ENCODE data around the gene MACROD2. TPM values are rescaled to one million over a fixed set of nuclear protein-coding genes. Genes with fewer than 3 reads are reported as not detected.

Gene MACROD2
- total and polyA plus RNA-seq, 4 donors, result 0.66 to 10.5 (median 3.3) TPM

DNA sequence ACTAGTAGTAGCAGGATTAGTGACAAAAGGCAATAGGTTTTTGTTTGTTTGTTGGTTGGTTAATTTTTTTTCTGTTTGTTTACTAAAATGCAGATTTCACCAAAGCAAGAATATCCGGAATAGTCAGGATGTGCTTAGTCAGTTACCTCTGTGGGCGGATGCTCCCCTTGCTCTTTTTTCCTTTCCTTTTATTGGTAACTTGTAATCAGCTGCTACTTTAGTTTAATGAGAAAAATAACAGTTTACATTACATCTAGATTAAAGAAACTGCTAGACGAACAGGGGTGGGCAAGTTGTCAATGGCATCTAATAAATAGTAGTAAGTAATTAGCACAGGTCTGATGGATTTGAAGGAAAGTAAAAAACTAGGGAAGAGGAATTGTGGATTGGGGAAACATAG lies 989.0 kb downstream of the MACROD2 start:
- H3K4me1 ChIP-seq (ENCODE audit: control insufficient read depth in 4 of 4, insufficient read depth in 4 of 4, low read length in 3 of 4), result peaks cover 0 to 34% (median 23%) of the 10 kb centered on the region in 4 donors
- peak overlapping the region; percentile 53 to 93 for H3K27ac ChIP-seq (ENCODE audit: low read depth in 1 of 2, low read length in 2 of 2)
- 82% methylated on average over 3 of the region's 3 CpGs for WGBS
- DNase-seq (ENCODE audit: low spot score), result no peak
- no peak overlapping the region for H3K4me3 ChIP-seq (ENCODE audit: low read depth in 1 of 3, low read length in 3 of 3)
- TF ChIP-seq HNF4G (IDR thresholded peaks at IDR 0.05) (no peak), ZBTB33 (IDR thresholded peaks at IDR 0.05) (no peak), NR2F2 (IDR thresholded peaks at IDR 0.05) (no peak), TAF1 (conservative IDR thresholded peaks at IDR 0.05) (no peak), FOXA2 (IDR thresholded peaks at IDR 0.05) (no peak), SP1 (IDR thresholded peaks at IDR 0.05) (no peak), JUND (IDR thresholded peaks at IDR 0.05) (no peak), FOXA1 (IDR thresholded peaks at IDR 0.05) (no peak), ATF3 (IDR thresholded peaks at IDR 0.05) (no peak), GABPA (IDR thresholded peaks at IDR 0.05 in 1 of 2, conservative IDR thresholded peaks at IDR 0.05 in 1 of 2) (no peak), EGR1 (IDR thresholded peaks at IDR 0.05; ENCODE audit: low read depth in 2 of 2) (no peak), RXRA (IDR thresholded peaks at IDR 0.05) (no peak)
- TF ChIP-seq, protein P1, sequence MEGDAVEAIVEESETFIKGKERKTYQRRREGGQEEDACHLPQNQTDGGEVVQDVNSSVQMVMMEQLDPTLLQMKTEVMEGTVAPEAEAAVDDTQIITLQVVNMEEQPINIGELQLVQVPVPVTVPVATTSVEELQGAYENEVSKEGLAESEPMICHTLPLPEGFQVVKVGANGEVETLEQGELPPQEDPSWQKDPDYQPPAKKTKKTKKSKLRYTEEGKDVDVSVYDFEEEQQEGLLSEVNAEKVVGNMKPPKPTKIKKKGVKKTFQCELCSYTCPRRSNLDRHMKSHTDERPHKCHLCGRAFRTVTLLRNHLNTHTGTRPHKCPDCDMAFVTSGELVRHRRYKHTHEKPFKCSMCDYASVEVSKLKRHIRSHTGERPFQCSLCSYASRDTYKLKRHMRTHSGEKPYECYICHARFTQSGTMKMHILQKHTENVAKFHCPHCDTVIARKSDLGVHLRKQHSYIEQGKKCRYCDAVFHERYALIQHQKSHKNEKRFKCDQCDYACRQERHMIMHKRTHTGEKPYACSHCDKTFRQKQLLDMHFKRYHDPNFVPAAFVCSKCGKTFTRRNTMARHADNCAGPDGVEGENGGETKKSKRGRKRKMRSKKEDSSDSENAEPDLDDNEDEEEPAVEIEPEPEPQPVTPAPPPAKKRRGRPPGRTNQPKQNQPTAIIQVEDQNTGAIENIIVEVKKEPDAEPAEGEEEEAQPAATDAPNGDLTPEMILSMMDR (IDR thresholded peaks at IDR 0.05; ENCODE audit: low read depth, low read length, missing input control), result no peak
- no peaks in the 10 kb centered on the region for H3K27me3 ChIP-seq (ENCODE audit: control insufficient read depth in 4 of 4, insufficient read depth in 4 of 4, low read length in 3 of 4)
- H3K36me3 ChIP-seq (ENCODE audit: control insufficient read depth in 4 of 4, insufficient read depth in 3 of 4, low read depth in 1 of 4, low read length in 3 of 4), result no peaks in the 10 kb centered on the region
- H3K9ac ChIP-seq (ENCODE audit: low read depth in 1 of 2, low read length in 2 of 2), result no peak overlapping the region
- H3K9me3 ChIP-seq (ENCODE audit: control insufficient read depth in 4 of 4, low read length in 3 of 4), result peaks cover 0 to 2% (median 0%) of the 10 kb centered on the region in 4 donors

DNA sequence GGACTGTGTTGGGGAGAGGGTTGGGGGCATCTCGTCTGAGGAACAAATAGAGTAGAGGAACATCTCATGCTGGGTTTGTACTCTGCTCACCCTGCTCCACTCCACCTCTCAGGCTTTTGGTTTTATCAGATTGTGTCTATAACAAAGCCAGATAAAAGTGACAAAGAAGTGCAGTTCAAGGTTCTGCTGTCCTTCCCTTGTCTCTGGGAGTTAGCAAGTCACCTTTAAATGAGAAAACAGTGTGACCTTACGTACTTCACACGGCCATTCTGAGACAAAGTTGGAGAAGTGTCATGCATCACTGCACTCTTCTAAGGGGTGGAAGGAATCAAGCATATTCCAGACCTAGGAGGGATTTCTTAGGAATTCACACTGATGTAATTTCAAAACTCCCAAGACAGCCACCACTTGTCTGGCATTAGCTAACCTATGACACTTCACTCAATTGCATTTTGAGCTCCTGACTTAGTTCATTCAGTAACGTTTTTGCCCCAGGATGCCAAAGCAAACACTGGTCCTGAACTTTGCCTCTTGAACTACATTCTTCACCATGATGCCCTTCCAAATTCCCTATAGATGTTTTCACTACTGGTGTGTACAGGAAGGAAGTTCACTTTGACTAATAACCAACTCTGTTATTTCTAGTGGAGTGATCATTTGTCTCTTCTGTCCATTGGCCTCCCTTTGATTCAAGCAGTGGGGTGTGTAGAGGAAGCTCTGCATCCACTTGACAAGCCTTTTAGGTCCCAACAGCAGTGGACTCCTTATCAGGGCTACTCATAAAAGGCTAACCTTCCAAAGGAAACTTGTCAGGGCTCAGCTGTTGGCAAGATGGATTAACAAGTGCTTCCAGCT lies 989.7 kb downstream of the MACROD2 start:
- Histone ChIP-seq H3K4me1 (ENCODE audit: control insufficient read depth in 4 of 4, insufficient read depth in 4 of 4, low read length in 3 of 4) (peaks cover 0 to 28% (median 22%) of the 10 kb centered on the region in 4 donors), H3K27me3 (ENCODE audit: control insufficient read depth in 4 of 4, insufficient read depth in 4 of 4, low read length in 3 of 4) (no peaks in the 10 kb centered on the region), H3K9me3 (ENCODE audit: control insufficient read depth in 4 of 4, low read length in 3 of 4) (peaks cover 0 to 2% (median 0%) of the 10 kb centered on the region in 4 donors), H3K9ac (ENCODE audit: low read depth in 1 of 2, low read length in 2 of 2) (no peak overlapping the region), H3K36me3 (ENCODE audit: control insufficient read depth in 4 of 4, insufficient read depth in 3 of 4, low read depth in 1 of 4, low read length in 3 of 4) (no peaks in the 10 kb centered on the region), H3K27ac (ENCODE audit: low read depth in 1 of 2, low read length in 2 of 2) (peak overlapping the region; percentile 86 to 93), H3K4me3 (ENCODE audit: low read depth in 1 of 3, low read length in 3 of 3) (no peak overlapping the region)
- WGBS, result 39% methylated on average over 4 of the region's 4 CpGs
- no peak for DNase-seq (ENCODE audit: low spot score)
- TF ChIP-seq ATF3 (IDR thresholded peaks at IDR 0.05) (peak; percentile 41), FOXA1 (IDR thresholded peaks at IDR 0.05) (peak; percentile 84), FOXA2 (IDR thresholded peaks at IDR 0.05) (peak; percentile 85), HNF4A (conservative IDR thresholded peaks at IDR 0.05) (peak; percentile 92 to 93), RAD21 (IDR thresholded peaks at IDR 0.05) (peak; percentile 42 to 53), SP1 (IDR thresholded peaks at IDR 0.05) (peak; percentile 98), TAF1 (conservative IDR thresholded peaks at IDR 0.05) (peak; percentile 38), NR2F2 (IDR thresholded peaks at IDR 0.05) (peak; percentile 74), EGR1 (IDR thresholded peaks at IDR 0.05; ENCODE audit: low read depth in 2 of 2) (peak in 1 of 2 donors; percentile 85), HNF4G (IDR thresholded peaks at IDR 0.05) (peak; percentile 85), GABPA (IDR thresholded peaks at IDR 0.05 in 1 of 2, conservative IDR thresholded peaks at IDR 0.05 in 1 of 2) (peak in 1 of 2 donors; percentile 40), JUND (IDR thresholded peaks at IDR 0.05) (peak; percentile 77 to 84), RXRA (IDR thresholded peaks at IDR 0.05) (peak; percentile 89 to 91), YY1 (IDR thresholded peaks at IDR 0.05) (peak; percentile 60)
- TF ChIP-seq, protein P2, sequence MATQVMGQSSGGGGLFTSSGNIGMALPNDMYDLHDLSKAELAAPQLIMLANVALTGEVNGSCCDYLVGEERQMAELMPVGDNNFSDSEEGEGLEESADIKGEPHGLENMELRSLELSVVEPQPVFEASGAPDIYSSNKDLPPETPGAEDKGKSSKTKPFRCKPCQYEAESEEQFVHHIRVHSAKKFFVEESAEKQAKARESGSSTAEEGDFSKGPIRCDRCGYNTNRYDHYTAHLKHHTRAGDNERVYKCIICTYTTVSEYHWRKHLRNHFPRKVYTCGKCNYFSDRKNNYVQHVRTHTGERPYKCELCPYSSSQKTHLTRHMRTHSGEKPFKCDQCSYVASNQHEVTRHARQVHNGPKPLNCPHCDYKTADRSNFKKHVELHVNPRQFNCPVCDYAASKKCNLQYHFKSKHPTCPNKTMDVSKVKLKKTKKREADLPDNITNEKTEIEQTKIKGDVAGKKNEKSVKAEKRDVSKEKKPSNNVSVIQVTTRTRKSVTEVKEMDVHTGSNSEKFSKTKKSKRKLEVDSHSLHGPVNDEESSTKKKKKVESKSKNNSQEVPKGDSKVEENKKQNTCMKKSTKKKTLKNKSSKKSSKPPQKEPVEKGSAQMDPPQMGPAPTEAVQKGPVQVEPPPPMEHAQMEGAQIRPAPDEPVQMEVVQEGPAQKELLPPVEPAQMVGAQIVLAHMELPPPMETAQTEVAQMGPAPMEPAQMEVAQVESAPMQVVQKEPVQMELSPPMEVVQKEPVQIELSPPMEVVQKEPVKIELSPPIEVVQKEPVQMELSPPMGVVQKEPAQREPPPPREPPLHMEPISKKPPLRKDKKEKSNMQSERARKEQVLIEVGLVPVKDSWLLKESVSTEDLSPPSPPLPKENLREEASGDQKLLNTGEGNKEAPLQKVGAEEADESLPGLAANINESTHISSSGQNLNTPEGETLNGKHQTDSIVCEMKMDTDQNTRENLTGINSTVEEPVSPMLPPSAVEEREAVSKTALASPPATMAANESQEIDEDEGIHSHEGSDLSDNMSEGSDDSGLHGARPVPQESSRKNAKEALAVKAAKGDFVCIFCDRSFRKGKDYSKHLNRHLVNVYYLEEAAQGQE (IDR thresholded peaks at IDR 0.05), result no peak
- TF ChIP-seq, protein P1 (IDR thresholded peaks at IDR 0.05; ENCODE audit: low read depth, low read length, missing input control), result no peak
- TF ChIP-seq, protein P3, sequence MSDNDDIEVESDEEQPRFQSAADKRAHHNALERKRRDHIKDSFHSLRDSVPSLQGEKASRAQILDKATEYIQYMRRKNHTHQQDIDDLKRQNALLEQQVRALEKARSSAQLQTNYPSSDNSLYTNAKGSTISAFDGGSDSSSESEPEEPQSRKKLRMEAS (IDR thresholded peaks at IDR 0.05), result peak; percentile 83

Data from liver (tissue), 9 donors.